WTC11 (cell line): ENCODE measurements around the gene PROK1. TPM values are rescaled to one million over a fixed set of nuclear protein-coding genes. Genes with fewer than 3 reads are reported as not detected.

Experiments used
- ATAC-seq: fragments of 200-7000 bp; cut with Tn5 transposase; 2 replicates; pipeline ENCODE4 v1.10.0; 2021; ENCODE audit warnings: mild to moderate bottlenecking, moderate library complexity
- CTCF ChIA-PET: fragments of 300-600 bp; sonication (Branson Sonifier 250); formaldehyde crosslinking; loops from one replicate; lab custom pipeline; 2021; ENCODE audit warnings: antibody characterized with exemption; lab: Charles Lee
- POLR2A ChIA-PET: fragments of 350-600 bp; sonication (Branson Sonifier 250); formaldehyde crosslinking; loops from one replicate; lab custom pipeline; 2021; ENCODE audit warnings: antibody characterized with exemption; lab: Charles Lee
- DNase-seq: peaks from one replicate; pipeline ENCODE4 v3.0.0; 2021; ENCODE audit warnings: low spot score
- H3K27ac Mint-ChIP-seq: 2 replicates; pipeline ENCODE4 v1.8.0; 2021; ENCODE audit warnings: mixed read lengths
- H3K27me3 Mint-ChIP-seq: 2 replicates; pipeline ENCODE4 v1.8.0; 2021; ENCODE audit warnings: low read depth, mild to moderate bottlenecking, moderate library complexity, mixed read lengths
- H3K36me3 Mint-ChIP-seq: 2 replicates; pipeline ENCODE4 v1.8.0; 2021; ENCODE audit warnings: mixed read lengths
- H3K4me1 Mint-ChIP-seq: 2 replicates; pipeline ENCODE4 v1.8.0; 2022; ENCODE audit warnings: mixed read lengths
- H3K4me3 Mint-ChIP-seq: 2 replicates; pipeline ENCODE4 v1.8.0; 2021; ENCODE audit warnings: mild to moderate bottlenecking, moderate library complexity, mixed read lengths
- H3K9me3 Mint-ChIP-seq: 2 replicates; pipeline ENCODE4 v1.8.0; 2021; ENCODE audit warnings: mixed read lengths
- AR ChIP-seq: fragments of 250-450 bp; sonication (Bioruptor Pico); IDR thresholded peaks from 2 replicates; pipeline ENCODE4 v1.9.0; 2021; ENCODE audit warnings: mild to moderate bottlenecking
- ATF1 ChIP-seq: sonication (generic); formaldehyde crosslinking; IDR thresholded peaks from 2 replicates; pipeline ENCODE4 v1.8.1; 2023; ENCODE audit warnings: mild to moderate bottlenecking, moderate library complexity, missing genetic modification reagents
- CBFB ChIP-seq: sonication (generic); formaldehyde crosslinking; IDR thresholded peaks from 2 replicates; pipeline ENCODE4 v1.8.1; 2022; ENCODE audit warnings: mild to moderate bottlenecking, low read depth, missing genetic modification reagents
- CREB1 ChIP-seq: sonication (generic); formaldehyde crosslinking; IDR thresholded peaks from 2 replicates; pipeline ENCODE4 v1.8.0; 2023; ENCODE audit warnings: mild to moderate bottlenecking, missing genetic modification reagents
- FOXJ3 ChIP-seq: sonication (generic); formaldehyde crosslinking; IDR thresholded peaks from 2 replicates; pipeline ENCODE4 v1.9.0; 2021; ENCODE audit warnings: missing genetic modification reagents, mild to moderate bottlenecking, borderline replicate concordance
- GABPB1 ChIP-seq: sonication (generic); formaldehyde crosslinking; IDR thresholded peaks from 2 replicates; pipeline ENCODE4 v1.8.1; 2023; ENCODE audit warnings: mild to moderate bottlenecking, missing genetic modification reagents
- IRF2 ChIP-seq: sonication (generic); formaldehyde crosslinking; IDR thresholded peaks from 2 replicates; pipeline ENCODE4 v1.8.0; 2022; ENCODE audit warnings: low read depth, missing genetic modification reagents, borderline replicate concordance
- MAX ChIP-seq: sonication (generic); formaldehyde crosslinking; IDR thresholded peaks from 2 replicates; pipeline ENCODE4 v1.8.0; 2022; ENCODE audit warnings: mild to moderate bottlenecking, missing genetic modification reagents
- MXD4 ChIP-seq: fragments of 250-450 bp; sonication (Bioruptor Pico); IDR thresholded peaks from 2 replicates; pipeline ENCODE4 v1.8.0; 2021; ENCODE audit warnings: mild to moderate bottlenecking, moderate library complexity, borderline replicate concordance
- NFYB ChIP-seq: sonication (generic); formaldehyde crosslinking; conservative IDR thresholded peaks from 2 replicates; pipeline ENCODE4 v1.8.0; 2022; ENCODE audit warnings: low read depth, missing genetic modification reagents
- NR1H2 ChIP-seq: sonication (generic); formaldehyde crosslinking; IDR thresholded peaks from 2 replicates; pipeline ENCODE4 v1.9.0; 2021; ENCODE audit warnings: mild to moderate bottlenecking, moderate library complexity, missing genetic modification reagents
- RELA ChIP-seq: sonication (generic); formaldehyde crosslinking; IDR thresholded peaks from 2 replicates; pipeline ENCODE4 v1.8.1; 2022; ENCODE audit warnings: missing genetic modification reagents, mild to moderate bottlenecking, borderline replicate concordance
- RORB ChIP-seq: fragments of 250-450 bp; sonication (Bioruptor Pico); IDR thresholded peaks from 2 replicates; pipeline ENCODE4 v1.9.0; 2021; ENCODE audit warnings: mild to moderate bottlenecking
- STAT6 ChIP-seq: sonication (generic); formaldehyde crosslinking; conservative IDR thresholded peaks from 2 replicates; pipeline ENCODE4 v1.8.1; 2023; ENCODE audit warnings: mild to moderate bottlenecking, low read depth, missing genetic modification reagents, moderate library complexity
- ZNF121 ChIP-seq: sonication (generic); formaldehyde crosslinking; IDR thresholded peaks from 2 replicates; pipeline ENCODE4 v1.8.0; 2023; ENCODE audit warnings: missing genetic modification reagents
- ZNF263 ChIP-seq: sonication (generic); formaldehyde crosslinking; IDR thresholded peaks from 2 replicates; pipeline ENCODE4 v1.8.1; 2022; ENCODE audit warnings: low read depth, mild to moderate bottlenecking, moderate library complexity, missing genetic modification reagents
- ZNF317 ChIP-seq: sonication (generic); formaldehyde crosslinking; IDR thresholded peaks from 2 replicates; pipeline ENCODE4 v1.8.1; 2023; ENCODE audit warnings: low read depth, mild to moderate bottlenecking, moderate library complexity, missing genetic modification reagents, borderline replicate concordance
- ZSCAN18 ChIP-seq: fragments of 250-450 bp; sonication (Bioruptor Pico); IDR thresholded peaks from 2 replicates; pipeline ENCODE4 v2.1.2; 2022; ENCODE audit warnings: mild to moderate bottlenecking, moderate library complexity
- total RNA-seq: library from RNA; stranded (reverse); gene quantifications from 3 replicates; pipeline ENCODE4 v1.2.3, GENCODE V29; 2021
- TF ChIP-seq, protein P1 (sequence below): sonication (generic); formaldehyde crosslinking; IDR thresholded peaks from 2 replicates; pipeline ENCODE4 v1.8.0; 2022; ENCODE audit warnings: mild to moderate bottlenecking, missing genetic modification reagents

PROK1 gene
- total RNA-seq, 1 experiment from 2014 or later = not detected

DNA sequence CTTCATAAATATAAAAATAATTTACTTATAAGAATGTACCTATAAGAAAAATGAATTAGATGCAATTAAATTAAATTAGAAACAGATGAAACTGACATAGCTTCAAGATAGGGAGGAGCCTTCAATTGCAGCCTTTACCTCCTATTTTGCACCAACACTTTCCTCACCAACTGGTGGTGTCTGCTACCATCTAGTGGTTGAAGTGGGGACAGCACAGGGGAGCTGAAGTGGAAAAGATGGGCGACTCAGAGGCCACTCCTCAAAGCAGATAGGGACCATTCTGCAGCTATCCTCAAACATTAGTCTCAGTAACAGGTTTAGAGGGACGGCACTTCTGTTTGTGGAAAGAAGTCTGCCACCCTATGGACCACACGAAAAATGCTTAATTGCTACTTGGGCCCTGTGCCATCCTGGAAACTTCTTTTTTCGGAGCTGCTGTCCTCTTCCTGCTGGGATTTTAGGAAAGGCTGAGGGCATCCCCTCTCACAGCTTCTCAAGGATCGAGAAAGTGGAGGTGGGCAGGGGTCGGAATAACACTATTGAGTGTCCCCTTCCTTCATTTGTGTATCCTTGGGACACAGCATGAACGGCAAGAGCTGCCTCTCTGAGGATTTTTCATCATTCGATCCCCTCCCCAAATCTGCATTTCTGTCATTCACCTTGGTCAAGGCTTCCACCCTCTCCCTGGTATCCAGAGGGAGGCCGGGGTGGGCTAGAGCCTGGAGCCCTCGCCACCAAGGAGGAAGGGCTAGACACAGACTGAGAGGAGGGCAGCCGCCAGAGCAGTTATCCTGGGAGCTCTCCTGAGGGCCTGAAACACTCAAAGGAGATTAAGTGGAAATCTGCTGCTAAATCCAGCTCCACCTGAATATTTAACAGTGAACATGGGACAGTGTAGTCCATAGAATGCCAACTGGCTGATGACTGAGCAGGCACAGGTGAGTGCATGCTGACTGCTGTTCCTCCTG lies 9.6 kb downstream of the PROK1 start (continued):
- no peak for TF ChIP-seq RORB
- no peak for TF ChIP-seq NR1H2

DNA sequence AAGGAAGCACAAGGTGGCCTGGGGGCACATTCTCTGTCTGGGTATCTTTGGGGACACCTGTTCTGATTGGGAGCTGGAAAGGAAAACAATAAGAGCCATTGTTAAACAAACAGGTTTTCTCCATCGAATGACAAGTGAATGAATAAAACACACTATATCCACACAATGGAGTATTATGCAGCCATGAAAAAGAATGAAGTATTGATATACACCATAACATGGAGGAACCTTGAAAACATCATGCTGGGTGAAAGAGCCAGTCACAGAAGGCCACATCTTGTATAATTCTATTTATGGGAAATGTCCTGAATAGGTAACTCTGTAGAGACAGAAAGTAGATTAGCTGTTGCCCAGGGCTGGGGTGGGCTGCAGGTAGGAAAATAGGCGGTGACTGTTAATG lies 11.1 kb downstream of the PROK1 start:
- TF ChIP-seq, protein P1, sequence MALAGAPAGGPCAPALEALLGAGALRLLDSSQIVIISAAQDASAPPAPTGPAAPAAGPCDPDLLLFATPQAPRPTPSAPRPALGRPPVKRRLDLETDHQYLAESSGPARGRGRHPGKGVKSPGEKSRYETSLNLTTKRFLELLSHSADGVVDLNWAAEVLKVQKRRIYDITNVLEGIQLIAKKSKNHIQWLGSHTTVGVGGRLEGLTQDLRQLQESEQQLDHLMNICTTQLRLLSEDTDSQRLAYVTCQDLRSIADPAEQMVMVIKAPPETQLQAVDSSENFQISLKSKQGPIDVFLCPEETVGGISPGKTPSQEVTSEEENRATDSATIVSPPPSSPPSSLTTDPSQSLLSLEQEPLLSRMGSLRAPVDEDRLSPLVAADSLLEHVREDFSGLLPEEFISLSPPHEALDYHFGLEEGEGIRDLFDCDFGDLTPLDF (CRISPR knock-in tag) = no peak
- TF ChIP-seq ZSCAN18 (CRISPR knock-in tag) = no peak
- no peak for TF ChIP-seq AR (CRISPR knock-in tag)
- TF ChIP-seq GABPB1 = no peak
- TF ChIP-seq CREB1 (CRISPR knock-in tag) = no peak
- H3K4me3 Mint-ChIP-seq = no peak overlapping the region
- no peaks in the 10 kb centered on the region for H3K27me3 Mint-ChIP-seq
- ChIA-PET CTCF (interaction anchor here (1.0 to 8.6 kb wide), 3 partner anchors 34 to 157 kb away, joined by 3 to 105 read pairs (median 37); partner anchors contain the start of gene RBM15), POLR2A (no interaction called here)
- ATAC-seq (no peak), DNase-seq (no peak)
- no peaks in the 10 kb centered on the region for H3K4me1 Mint-ChIP-seq
- no peak overlapping the region for H3K27ac Mint-ChIP-seq
- H3K9me3 Mint-ChIP-seq = peaks cover 5% of the 10 kb centered on the region; the same call in 1 of the 2 replicates
- H3K36me3 Mint-ChIP-seq = no peaks in the 10 kb centered on the region

- Mint-ChIP-seq H3K36me3 (no peaks in the 10 kb centered on the region), H3K9me3 (peaks cover 5% of the 10 kb centered on the region; the same call in 1 of the 2 replicates), H3K27me3 (no peaks in the 10 kb centered on the region), H3K27ac (no peak overlapping the region), H3K4me3 (no peak overlapping the region), H3K4me1 (no peaks in the 10 kb centered on the region)
- POLR2A ChIA-PET = no interaction called here
- ATAC-seq (no peak), DNase-seq (no peak)
- CTCF ChIA-PET = interaction anchor here (0.7 to 8.6 kb wide), 6 partner anchors 33 to 266 kb away, joined by 3 to 105 read pairs (median 4); no protein-coding TSS in a partner anchor
- TF ChIP-seq IRF2 (CRISPR knock-in tag) = no peak
- no peak for TF ChIP-seq ZNF317 (CRISPR knock-in tag)
- no peak for TF ChIP-seq RELA (CRISPR knock-in tag)
- no peak for TF ChIP-seq FOXJ3 (CRISPR knock-in tag)
- TF ChIP-seq STAT6 (CRISPR knock-in tag) = no peak
- no peak for TF ChIP-seq RORB
- no peak for TF ChIP-seq NFYB (CRISPR knock-in tag)
- TF ChIP-seq ZNF121 (CRISPR knock-in tag) = no peak
- no peak for TF ChIP-seq MXD4 (CRISPR knock-in tag)
- TF ChIP-seq AR (CRISPR knock-in tag) = no peak
- TF ChIP-seq CBFB (CRISPR knock-in tag) = no peak
- no peak for TF ChIP-seq CREB1 (CRISPR knock-in tag)
- TF ChIP-seq ZNF263 = no peak
- no peak for TF ChIP-seq ATF1 (CRISPR knock-in tag)
- no peak for TF ChIP-seq MAX (CRISPR knock-in tag)
Observed at GRCh38 chr1:110462964-110463363, 12.0 kb downstream of the PROK1 start.
